AG09319 (cell line): ENCODE data around the gene DPY19L2.
"Not testable (repeated sequence)": the region's sequence is repeated elsewhere in the genome, so short reads cannot be mapped to it uniquely, and the experiment has no call there.

Source experiments
- DNase-seq: peaks from one replicate; pipeline ENCODE4 v3.0.0-alpha.2; 2010; ENCODE audit warnings: low read depth; ENCODE audit errors: extremely low read depth

Gene DPY19L2

GRCh38 chr12:63669936-63670335 is 1.6 kb upstream of the DPY19L2 start:
- not testable (repeated sequence) for DNase-seq

GRCh38 chr12:63669427-63669826 is 1.1 kb upstream of the DPY19L2 start:
- not testable (repeated sequence) for DNase-seq

DNA sequence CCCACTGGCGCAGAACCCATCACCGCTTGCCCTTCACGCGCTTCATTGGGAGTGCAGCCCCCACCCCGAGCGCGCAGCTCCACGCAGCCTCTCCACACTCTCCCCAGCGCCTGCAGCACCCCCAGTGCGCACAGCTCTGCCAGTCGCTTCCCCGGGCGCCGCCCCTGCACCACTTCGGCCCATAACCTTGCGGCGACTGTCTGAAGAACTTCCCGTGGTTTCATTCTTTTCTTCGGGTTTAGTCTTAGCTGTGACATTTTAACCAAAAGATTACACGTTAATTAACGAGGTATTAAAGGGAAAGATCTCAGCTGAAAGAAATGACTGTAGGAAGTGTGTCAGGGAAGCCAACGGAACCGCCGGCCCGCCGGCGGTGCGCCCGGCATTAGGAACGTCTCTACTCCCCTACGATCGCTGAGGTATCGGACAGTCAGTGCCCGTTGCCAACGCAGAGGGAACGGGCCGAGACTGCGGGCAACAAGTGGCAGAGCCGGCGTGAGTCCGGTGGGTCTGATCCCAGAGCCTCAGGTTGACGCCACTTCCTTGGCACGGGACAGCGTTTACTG is 590 bp upstream of the DPY19L2 start:
- not testable (repeated sequence) for DNase-seq

- not testable (repeated sequence) for DNase-seq
These were observed 5.3 kb downstream of the DPY19L2 start for GRCh38 chr12:63663005-63663404.

DNA sequence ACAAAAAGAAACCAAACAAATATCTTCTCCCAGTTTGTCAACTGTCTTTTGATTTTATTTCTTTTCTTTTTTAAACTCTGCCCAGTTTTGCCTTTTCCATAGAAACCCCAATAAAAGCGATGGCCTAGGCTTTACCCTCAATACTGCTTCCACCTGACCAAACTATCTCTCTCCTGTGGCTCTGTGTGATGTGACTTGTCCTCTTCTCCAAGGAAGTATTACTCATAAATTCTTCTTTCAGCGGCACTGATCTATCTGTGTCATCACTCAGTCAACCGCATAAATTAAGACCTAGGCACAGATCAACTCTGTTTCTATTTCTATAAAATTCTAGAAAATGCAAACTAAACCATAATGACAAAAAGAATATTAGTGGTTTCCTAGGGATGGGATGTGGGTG is 9.8 kb downstream of the DPY19L2 start:
- not testable (repeated sequence) for DNase-seq

DNA sequence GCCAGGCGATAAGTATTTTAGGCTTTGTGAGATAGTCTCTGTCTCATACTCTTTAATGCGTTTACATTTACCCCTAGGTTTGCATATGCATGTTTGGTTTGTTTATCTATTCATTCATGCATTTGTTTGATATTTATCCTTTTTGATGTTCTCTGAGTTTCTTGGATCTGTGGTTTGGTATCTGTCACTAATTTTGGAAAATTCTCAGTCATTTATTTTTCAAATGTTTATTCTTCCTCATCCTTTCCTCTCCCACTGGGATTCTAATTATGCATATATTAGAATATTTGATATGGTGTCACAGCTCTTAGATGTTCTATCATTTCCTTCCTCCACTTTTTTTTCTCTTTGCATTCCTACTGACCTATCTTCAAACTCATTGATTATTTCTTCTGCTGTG is 11.9 kb downstream of the DPY19L2 start:
- DNase-seq, result not testable (repeated sequence)

- not testable (repeated sequence) for DNase-seq
These were observed 12.6 kb downstream of the DPY19L2 start for GRCh38 chr12:63655543-63656257.

DNA sequence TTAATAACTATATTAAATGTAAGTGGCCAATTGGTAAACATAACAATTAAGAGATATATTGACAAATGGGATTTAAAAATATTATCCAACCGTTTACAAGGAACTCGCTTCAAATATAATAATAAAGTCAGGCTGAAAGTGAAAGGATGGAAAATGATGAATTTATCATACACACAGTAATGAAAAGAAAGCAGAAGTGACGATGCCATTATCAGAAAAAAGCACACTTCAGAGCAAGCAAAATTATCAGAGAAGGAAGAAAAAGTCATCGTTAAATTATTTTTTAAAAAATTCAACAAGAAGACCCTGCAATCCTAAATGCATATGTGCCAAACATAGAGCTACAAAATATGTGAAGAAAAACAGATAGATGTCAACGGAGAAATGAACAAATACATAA is 13.8 kb downstream of the DPY19L2 start:
- DNase-seq, result not testable (repeated sequence)

GRCh38 chr12:63649517-63649916 is 18.8 kb downstream of the DPY19L2 start:
- not testable (repeated sequence) for DNase-seq

DNA sequence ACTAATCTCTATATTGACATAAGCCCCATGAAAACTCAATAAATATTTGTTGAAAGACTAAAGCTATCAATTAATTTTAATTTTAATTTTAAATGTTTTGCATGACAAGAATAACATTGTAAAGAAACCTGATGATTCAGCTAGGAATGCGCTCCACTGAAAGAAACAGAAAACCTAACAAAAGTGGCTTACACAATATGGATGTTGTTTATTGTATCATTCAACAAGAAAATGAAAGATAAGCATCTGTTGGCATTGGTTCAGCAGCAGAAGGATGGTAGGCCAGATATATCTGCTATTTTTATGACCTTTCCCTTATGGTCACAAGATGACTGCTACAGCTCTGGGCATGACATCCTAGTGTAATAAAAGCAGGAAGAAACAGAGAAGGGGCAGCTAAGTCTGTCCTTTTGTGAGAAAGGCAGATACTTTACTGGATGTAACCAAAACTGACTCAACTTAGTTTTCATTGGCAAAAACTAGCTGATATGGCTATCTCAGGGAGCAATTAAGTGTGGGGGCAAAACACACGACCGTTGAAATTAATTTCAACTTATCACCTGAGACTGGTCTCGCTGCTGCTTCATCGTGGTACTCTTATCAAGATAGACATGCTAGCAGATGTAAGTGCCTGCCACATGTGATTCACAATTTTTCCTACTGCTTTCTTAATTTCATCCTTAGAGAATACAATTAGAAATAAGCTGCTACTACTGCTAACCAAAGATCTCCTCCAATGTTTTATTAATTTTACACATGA is 24.7 kb downstream of the DPY19L2 start:
- DNase-seq, result not testable (repeated sequence)

GRCh38 chr12:63624258-63624657 is 44.0 kb downstream of the DPY19L2 start:
- not testable (repeated sequence) for DNase-seq

GRCh38 chr12:63615544-63615943 is 52.7 kb downstream of the DPY19L2 start:
- DNase-seq, result not testable (repeated sequence)

DNA sequence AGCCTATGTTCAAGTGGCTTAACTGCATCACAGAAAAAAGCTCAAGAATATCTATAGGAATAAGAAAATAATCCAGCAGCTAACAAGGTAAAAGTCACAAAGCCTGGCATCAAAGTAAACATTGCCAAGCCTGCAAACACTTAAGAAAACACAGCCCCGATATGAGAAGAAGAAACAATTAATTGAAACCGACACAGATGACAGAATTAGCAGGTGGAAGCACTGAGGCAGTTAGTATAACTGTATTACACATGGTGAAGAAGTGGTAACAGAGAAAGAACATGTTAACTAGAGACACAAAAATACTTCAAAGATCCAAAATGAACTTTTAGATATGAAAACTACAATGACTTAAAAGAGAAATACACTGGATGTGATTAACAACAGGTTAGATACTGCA is 57.0 kb downstream of the DPY19L2 start:
- DNase-seq, result not testable (repeated sequence)

GRCh38 chr12:63609281-63609680 is 59.0 kb downstream of the DPY19L2 start:
- DNase-seq, result not testable (repeated sequence)

DNA sequence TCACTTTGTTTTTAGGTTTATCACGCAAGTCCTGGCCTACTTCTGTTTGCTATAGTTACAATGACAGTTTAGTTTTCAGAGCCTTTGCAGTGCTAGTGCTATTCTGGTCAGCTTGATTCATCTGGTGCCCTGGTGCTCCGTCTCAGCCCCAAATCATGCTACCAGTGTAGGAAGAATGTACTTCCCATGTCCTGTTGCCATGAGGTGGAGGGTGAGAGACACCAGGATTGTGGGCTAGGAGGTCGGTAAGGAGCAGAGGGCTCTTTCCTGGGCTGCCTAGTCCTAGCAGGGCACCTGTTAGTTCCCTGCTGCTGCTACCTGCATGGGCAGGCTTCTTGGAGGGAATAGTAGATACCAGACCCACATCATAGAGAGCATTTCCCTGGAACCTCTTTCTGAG is 63.3 kb downstream of the DPY19L2 start:
- DNase-seq, result not testable (repeated sequence)

DNA sequence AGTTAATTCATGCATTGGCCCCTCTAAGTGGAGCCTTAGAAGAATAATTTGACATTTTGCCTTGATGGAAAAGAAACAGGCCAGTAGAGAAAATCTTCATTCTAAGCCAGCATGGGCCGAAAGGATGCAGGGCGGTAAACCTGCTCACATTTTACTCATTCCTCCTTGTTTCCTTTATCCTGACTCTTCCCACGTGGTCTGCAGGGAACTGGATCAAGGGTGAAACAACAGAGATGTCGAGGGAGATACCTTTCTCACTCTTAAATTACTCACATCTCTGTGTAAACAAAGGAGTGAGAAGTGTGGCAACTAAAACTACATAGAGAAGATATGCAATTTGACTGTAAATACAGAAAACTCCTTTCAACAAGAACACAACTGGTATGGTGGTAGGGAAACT is 73.5 kb downstream of the DPY19L2 start:
- not testable (repeated sequence) for DNase-seq

GRCh38 chr12:63584426-63584825 is 83.9 kb downstream of the DPY19L2 start:
- DNase-seq, result not testable (repeated sequence)

DNA sequence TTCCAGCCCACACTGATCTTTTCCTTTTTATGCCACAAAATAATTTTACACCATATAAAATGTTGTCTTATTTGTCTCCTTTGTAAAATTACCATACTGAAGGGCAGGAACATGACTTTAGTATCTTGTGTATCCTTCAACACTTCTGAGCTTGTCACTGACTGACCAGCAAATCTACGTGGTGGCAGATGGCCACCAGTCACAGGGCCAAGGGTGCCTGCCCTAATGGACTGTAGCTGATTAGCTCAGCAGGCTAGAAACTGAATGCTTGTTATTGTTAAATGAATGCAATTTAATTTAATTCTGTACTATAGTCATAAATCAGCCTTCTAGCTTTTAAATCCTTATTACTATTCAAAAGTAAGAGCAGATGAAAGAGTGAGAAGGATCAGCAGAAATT is 85.0 kb downstream of the DPY19L2 start:
- DNase-seq, result not testable (repeated sequence)

DNA sequence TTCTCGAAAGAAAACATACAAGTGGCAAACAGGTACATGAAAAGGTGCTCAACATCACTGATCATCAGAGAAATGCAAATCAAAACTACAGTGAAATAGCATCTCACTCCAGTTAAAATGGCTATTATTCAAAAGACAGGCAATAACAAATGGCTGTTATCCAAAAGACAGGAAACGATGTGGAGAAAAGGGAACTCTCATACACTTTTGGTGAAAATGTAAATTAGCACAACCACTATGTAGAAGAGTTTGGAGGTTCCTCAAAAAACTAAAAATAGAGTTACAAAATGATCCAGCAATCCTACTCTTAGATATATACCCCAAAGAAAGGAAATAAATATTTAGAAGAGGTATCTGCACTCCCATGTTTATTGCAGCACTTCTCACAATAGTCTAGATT is 90.7 kb downstream of the DPY19L2 start:
- not testable (repeated sequence) for DNase-seq

GRCh38 chr12:63572038-63572437 is 96.3 kb downstream of the DPY19L2 start:
- DNase-seq, result not testable (repeated sequence)

DNA sequence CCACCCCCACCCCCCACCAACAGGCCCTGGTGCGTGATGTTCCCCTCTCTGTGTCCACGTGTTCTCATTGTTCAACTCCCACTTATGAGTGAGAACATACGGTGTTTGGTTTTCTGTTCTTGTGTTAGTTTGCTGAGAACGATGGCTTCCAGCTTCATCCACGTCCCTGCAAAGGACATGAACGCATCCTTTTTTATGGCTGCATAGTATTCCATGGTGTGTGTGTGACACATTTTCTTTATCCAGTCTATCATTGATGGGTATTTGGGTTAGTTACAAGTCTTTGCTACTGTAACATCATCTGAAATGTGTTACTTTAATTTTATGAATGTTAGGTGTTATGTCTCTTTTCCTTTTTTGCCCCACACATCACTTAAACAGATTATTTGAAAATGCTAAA is 109.8 kb downstream of the DPY19L2 start:
- DNase-seq, result not testable (repeated sequence)

DNA sequence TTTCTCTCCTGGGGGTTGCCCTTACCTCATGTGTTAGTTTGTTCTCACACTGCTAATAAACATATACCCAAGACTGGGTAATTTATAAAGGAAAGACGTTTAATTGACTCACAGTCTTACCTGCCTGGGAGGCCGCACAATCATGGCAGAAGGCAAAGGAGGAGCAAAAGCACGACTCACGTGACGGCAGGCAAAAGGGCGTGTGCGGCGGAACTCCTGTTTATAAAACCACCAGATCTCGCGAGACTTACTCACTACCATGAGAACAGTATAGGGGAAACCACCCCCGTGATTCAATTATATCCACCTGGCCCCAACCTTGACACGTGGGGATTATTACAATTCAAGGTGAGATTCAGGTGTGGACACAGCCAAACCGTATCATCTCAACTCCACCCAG is 116.9 kb downstream of the DPY19L2 start:
- DNase-seq, result not testable (repeated sequence)
